HEK293T (cell line): ENCODE data around the gene AKR1A1.

Experiments
- FOXA1 ChIP-seq: fragments of 450-650 bp; IDR thresholded peaks from 2 replicates; pipeline ENCODE4 v1.6.1; 2016; ENCODE audit warnings: mild to moderate bottlenecking
- TARDBP ChIP-seq: fragments of 450-650 bp; IDR thresholded peaks from 2 replicates; pipeline ENCODE4 v1.6.1; 2016

DNA sequence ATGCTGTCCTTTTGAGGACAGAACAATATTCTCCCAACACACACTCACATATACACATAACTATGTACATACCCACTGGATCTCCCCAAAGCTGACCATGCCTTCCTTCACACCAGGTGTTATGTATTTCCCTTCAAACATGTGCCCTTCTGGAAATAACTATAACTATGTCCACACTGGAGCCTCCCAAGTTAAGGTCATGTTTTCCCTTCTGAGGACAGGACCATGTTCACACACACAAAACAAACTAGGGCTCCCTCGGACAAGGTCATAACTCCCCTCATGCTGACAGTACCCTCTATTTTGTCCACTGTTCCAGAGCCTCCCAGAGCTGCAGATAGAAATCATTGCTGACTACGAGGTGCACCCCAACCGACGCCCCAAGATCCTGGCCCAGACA lies 42.7 kb upstream of the AKR1A1 start:
- no peak for TF ChIP-seq FOXA1
- TF ChIP-seq TARDBP = no peak
